ENCODE measurements around the gene LRFN4. TPM values are rescaled to one million over a fixed set of nuclear protein-coding genes. Genes with fewer than 3 reads are reported as not detected.

LRFN4 gene
- polyA plus RNA-seq, 12 donors: 13.1 to 30.6 (median 15.4) TPM; not detected in 1

GRCh38 chr11:66885469-66885868 lies 28.6 kb downstream of the LRFN4 start:
- DNase-seq: no peak

DNA sequence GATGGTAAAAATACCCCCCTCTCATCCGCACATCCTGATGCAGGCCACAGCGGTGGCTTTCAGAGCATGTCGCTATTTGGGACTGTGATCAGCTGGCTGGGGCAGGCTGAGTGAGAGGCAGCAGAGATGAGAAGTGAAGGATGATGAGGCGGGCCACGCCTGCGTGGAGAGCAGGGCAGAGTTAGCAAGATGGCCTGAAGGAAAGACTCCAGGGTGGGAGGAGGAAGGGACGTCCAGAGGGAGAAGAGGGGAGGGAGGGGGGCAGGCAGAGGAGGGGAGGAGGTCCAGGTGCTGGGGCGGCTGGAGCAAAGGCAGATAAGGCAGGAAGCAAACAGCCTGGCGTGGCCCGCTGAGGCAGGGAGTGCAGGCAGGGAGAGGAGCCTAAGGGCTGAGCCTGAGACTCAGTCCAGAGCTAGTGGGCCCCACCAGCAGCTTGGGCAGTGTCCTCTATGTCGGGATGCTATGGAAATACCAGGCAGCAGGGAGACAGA lies 29.1 kb downstream of the LRFN4 start:
- no peak for DNase-seq

DNA sequence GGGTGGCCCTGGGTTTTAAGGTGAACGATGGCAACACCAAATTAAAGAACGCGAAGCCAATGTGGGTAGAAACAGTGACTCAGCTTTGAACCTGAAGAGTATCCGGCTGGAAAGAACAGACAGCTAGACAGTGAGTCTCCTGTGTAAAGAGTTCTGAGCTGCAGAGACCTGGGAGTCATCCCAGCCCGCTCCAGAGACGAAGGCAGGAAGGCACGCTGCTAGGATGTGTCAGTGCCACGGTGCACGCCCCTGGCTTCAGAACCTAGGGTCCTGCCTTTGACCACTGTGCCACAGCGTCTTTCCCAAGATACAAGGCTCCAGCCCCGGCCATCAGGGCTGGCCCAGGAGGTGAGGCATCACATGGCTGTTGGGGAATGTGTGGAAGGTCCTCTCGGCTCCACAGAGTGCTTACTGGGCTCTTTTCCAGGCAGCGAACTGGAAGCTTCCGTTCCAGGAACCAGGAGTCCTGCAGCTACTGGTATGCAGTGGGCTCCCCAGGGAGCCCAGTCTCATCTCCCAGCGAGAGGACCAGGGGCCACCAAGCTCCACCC lies 29.9 kb downstream of the LRFN4 start:
- DNase-seq: no peak

GRCh38 chr11:66887526-66887925 lies 30.7 kb downstream of the LRFN4 start:
- DNase-seq: no peak

DNA sequence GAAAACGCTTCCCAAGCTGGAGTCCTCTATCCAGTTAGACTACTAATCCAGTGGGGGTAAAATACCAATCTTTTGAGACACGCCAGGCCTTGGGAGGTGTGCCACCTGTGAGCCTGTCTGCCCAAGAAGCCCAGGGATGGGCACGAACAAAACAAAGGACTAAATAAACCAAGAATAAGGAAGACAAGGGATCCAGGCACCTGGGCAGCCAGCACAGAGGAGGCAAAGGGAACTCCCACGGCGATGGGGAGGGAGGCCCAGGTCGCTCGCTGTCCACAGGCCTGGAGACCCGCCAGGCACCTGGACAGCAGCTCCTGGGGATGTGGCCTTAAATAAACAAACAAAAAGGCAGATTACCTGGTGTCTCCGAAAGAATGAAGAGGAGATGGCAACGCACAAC lies 31.4 kb downstream of the LRFN4 start:
- DNase-seq: no peak

DNA sequence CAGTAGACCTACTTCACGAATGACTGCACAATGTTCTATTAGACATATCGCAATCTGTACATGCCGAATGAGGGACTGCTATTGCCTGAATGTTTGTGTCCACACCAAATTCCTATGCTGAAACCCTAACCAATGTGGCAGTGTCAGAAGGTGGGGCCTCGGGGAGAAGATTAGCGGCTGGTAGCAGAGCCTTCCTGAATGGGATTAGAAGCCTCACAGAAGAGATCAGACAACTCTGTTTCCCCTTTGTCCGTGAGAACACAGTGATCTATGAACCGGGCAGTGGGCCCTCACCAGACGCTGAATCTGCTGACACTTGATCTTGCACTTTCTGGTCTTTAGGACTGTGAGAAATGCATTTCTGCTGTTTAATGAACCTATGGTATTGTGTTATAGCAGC lies 33.1 kb downstream of the LRFN4 start:
- no peak for DNase-seq

- no peak for DNase-seq
These were observed 35.2 kb downstream of the LRFN4 start for GRCh38 chr11:66891851-66892660.

DNA sequence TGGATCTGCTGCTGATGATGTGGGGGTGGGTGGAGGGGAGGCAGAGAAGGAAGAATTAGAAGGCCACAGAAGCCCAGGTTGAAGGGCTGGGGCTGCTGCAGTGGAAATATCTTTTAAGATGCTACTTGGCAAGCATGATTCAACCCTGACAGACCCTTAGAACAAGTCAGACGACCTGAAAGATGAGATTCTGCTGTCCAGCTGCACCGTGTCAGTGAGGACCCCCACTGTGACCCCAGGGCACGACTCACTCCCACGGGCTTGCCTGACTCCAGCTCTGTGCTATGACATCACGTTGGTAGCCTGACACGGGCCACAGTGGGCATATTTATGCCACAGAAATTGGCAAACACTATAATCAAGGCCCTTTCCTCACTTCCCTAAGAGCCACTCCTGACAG lies 36.0 kb downstream of the LRFN4 start:
- DNase-seq: no peak

DNA sequence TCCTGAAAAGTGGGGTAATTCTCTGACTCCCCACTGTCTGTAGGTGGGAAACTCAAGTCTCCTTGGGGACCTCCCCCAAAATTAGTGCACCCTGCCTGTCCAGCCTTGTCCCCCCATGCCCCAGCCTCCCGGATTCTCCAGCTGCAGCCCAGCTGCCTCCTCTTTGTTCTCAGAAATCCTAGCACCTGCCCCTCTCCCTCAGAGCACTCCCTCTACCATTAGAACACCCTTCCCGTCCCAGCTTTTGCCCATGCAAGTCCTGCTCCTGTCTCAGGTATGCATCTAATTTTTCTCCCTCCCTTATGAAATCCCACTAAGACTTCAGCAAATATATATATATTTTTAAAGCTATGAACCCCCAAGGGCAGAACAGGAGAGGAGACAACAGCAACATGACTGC lies 37.3 kb downstream of the LRFN4 start:
- DNase-seq: no peak

- no peak for DNase-seq
These were observed 45.1 kb downstream of the LRFN4 start for GRCh38 chr11:66901964-66902390.

GRCh38 chr11:66902486-66903177 lies 45.8 kb downstream of the LRFN4 start:
- no peak for DNase-seq

DNA sequence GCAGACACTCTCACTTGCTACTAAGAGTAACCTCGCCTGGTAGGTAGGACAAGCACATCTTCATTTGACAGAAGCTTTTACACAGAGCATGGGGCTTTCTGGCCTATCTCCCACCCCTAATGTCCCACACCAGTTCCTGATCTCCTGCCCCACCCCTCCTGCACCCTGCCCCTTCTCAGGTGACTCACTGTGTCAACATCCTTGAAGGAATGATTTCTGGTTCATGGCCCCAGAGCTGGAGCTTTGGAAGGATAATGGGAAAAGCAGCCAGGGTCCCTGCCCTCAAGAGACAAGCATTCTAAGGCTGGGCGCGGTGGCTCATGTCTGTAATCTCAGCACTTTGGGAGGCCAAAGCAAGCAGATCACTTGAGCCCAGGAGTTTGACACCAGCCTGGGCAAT lies 47.2 kb downstream of the LRFN4 start:
- no peak for DNase-seq

- DNase-seq: no peak
These were observed 47.7 kb downstream of the LRFN4 start for GRCh38 chr11:66904561-66904960.

GRCh38 chr11:66904981-66905521 lies 48.2 kb downstream of the LRFN4 start:
- no peak for DNase-seq

GRCh38 chr11:66905631-66906030 lies 48.8 kb downstream of the LRFN4 start:
- DNase-seq: no peak

DNA sequence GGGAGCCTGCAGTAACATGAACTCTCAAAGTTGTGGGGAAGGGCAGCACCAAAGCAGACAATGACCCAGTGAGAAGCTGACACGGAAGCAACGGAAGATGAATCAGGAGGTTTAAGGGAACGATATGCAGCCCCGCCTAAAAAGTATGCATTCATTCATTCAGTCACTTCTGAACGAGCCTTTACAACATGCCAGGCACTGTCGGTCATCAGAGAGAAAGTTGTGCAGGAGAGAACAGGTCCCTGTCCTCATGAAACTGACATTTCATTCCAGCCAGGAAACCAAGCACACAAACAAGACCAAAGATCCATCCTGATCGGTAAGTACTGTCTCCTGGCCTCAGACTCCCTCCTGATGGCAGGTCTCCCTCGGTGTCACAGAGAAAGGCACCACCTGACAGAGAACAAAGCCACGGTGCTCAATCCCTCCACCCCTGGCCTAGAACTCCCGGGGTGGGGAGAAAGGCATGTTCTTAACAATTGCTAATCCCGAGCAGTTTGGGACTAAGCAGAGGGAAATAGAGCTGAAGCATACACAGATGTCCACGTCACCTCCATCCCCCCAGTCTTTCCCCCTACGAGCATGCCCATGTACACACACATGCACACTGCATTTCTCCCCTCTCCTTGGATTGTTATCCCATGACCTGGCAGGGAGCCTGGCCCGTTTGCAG lies 49.3 kb downstream of the LRFN4 start:
- peak; percentile 53 for DNase-seq

DNA sequence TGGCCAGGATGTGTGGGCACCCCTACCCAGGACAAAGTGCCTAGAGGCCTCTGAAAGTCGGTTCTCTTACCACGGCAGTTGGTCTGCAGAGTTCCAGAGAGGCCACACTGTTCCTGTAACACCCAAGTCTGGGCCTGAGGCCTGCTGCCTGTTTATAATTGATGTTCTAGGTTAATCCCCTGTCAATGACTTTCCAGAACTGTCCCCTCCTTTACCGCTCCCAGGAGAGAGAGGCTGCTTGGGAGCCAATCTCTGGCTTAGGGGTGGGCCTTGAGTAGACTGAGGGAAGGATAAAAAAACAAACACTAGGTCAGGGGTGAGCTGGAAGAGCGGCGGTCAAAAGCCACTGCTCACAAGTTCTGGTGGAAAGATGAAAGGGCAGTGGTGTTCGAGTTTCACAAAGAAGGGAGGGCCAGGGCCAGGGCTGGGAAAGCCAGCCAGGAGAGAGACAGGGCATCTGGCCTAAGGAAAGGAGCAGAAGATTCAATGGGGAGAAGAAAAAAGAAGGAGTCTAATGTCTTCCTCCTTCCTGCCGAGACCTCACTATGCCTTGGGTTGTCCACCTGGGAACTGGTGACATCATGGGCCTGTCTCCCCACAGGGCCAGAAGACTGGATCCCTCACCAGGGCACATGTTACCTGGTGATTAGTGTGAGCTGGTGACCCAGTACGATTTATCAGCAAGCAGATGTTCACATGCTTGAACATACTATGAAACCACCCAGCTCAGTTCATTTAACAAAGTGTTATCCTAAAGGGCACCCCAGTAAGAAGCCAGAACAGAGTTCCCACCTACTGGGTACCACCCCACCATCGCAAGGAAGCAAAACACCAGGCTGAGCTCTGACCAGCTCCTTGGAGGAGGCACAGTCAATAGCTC lies 51.1 kb downstream of the LRFN4 start:
- no peak for DNase-seq

GRCh38 chr11:66909181-66909580 lies 52.3 kb downstream of the LRFN4 start:
- no peak for DNase-seq

GRCh38 chr11:66910016-66910415 lies 53.2 kb downstream of the LRFN4 start:
- DNase-seq: no peak

Data from muscle of arm (tissue), 12 donors.